HepG2 (cell line): Measurements from ENCODE around the gene ANKRD12. TPM values are rescaled to one million over a fixed set of nuclear protein-coding genes. Genes with fewer than 3 reads are reported as not detected.
A peak's percentile ranks its signal among the peaks of the same experiment; 100 is the strongest.

ENCODE experiments used
- ARID4A ChIP-seq: sonication (generic); formaldehyde crosslinking; IDR thresholded peaks from 2 replicates; pipeline ENCODE4 v1.5.0; 2020; ENCODE audit warnings: mild to moderate bottlenecking, missing genetic modification reagents, borderline replicate concordance
- FOXP1 ChIP-seq, 2 experiments: fragments of 450-650 bp in 1 of 2; IDR thresholded peaks; 2 replicates each; pipeline ENCODE4 v1.6.1; 2017 to 2018; ENCODE audit warnings: antibody characterized with exemption in 1 of 2
- JARID2 ChIP-seq: sonication (generic); formaldehyde crosslinking; IDR thresholded peaks from 2 replicates; pipeline ENCODE4 v1.8.1; 2023; ENCODE audit warnings: missing genetic modification reagents, inconsistent platforms; ENCODE audit not compliant: insufficient replicate concordance
- JUND ChIP-seq: sonication (generic); formaldehyde crosslinking; IDR thresholded peaks from 2 replicates; pipeline ENCODE4 v1.8.0; 2022; ENCODE audit warnings: mild to moderate bottlenecking, missing genetic modification reagents
- MAFG ChIP-seq: sonication (generic); formaldehyde crosslinking; IDR thresholded peaks from 2 replicates; pipeline ENCODE4 v1.5.1; 2020; ENCODE audit warnings: mild to moderate bottlenecking, missing genetic modification reagents
- MLLT10 ChIP-seq: sonication (generic); formaldehyde crosslinking; IDR thresholded peaks from 2 replicates; pipeline ENCODE4 v1.4.0; 2020; ENCODE audit warnings: missing genetic modification reagents
- RAD21 ChIP-seq: fragments of 450-650 bp; formaldehyde crosslinking; IDR thresholded peaks from 2 replicates; pipeline ENCODE4 v1.5.0; 2020; ENCODE audit warnings: mild to moderate bottlenecking
- TEF ChIP-seq: sonication (generic); formaldehyde crosslinking; IDR thresholded peaks from 2 replicates; pipeline ENCODE4 v1.5.0; 2020; ENCODE audit warnings: missing genetic modification reagents
- TP53 ChIP-seq: sonication (generic); formaldehyde crosslinking; conservative IDR thresholded peaks from 2 replicates; pipeline ENCODE4 v1.4.0; 2020; ENCODE audit warnings: missing genetic modification reagents
- ZFP36L2 ChIP-seq: sonication (generic); formaldehyde crosslinking; IDR thresholded peaks from 2 replicates; pipeline ENCODE4 v1.4.0; 2020; ENCODE audit warnings: missing genetic modification reagents
- ZNF142 ChIP-seq: sonication (generic); formaldehyde crosslinking; IDR thresholded peaks from 2 replicates; pipeline ENCODE4 v1.4.0; 2020; ENCODE audit warnings: missing genetic modification reagents
- ZNF232 ChIP-seq: sonication (generic); formaldehyde crosslinking; IDR thresholded peaks from 2 replicates; pipeline ENCODE4 v1.4.0; 2020; ENCODE audit warnings: missing genetic modification reagents, borderline replicate concordance
- ZNF703 ChIP-seq: sonication (generic); formaldehyde crosslinking; IDR thresholded peaks from 2 replicates; pipeline ENCODE4 v1.5.1; 2020; ENCODE audit warnings: missing genetic modification reagents, mild to moderate bottlenecking, moderate library complexity, borderline replicate concordance
- ZNF770 ChIP-seq: sonication (generic); formaldehyde crosslinking; IDR thresholded peaks from 2 replicates; pipeline ENCODE4 v1.5.0; 2020; ENCODE audit warnings: mild to moderate bottlenecking, missing genetic modification reagents
- polyA plus RNA-seq, 8 experiments: library from polyadenylated mRNA; depleted of rRNA in 3 of 8; stranded (reverse) in 7 of 8; unstranded in 1 of 8; fragments of >200 nt; fragmentation: Illumina TruSeq in 4 of 8; extraction: Trizol in 4 of 8; gene quantifications; 2 replicates each; pipeline versions ENCODE4 v1.2.1 to v1.2.3, GENCODE V29; 2011 to 2016; ENCODE audit warnings: low read depth in 4 of 8, missing spikeins in 1 of 8, mixed read lengths in 1 of 8; ENCODE audit not compliant: insufficient read depth in 1 of 8
- total RNA-seq, 5 experiments: library from RNA; depleted of rRNA; stranded (reverse); fragments of >200 nt; fragmentation: Illumina TruSeq; extraction: Trizol; gene quantifications; 2 replicates each; pipeline ENCODE4 v1.2.3, GENCODE V29; 2016; ENCODE audit warnings: low read depth in 1 of 5

Gene ANKRD12
- total and polyA plus RNA-seq, 2 of the 13 experiments (the other 11 are each of a cell fraction or from before 2014, with no cell fraction given) = 6.0 to 23.2 TPM

- peak; percentile 99 for TF ChIP-seq TEF (CRISPR knock-in tag)
- no peak; the same call in 1 of the 2 replicates for TF ChIP-seq ZNF232 (CRISPR knock-in tag)
- TF ChIP-seq ZNF142 (CRISPR knock-in tag) = no peak
- TF ChIP-seq RAD21 (CRISPR knock-in tag) = no peak
- no peak for TF ChIP-seq JARID2
- 0 out of 2 replicates have a peak, but pooled peaks have one; percentile 20 for TF ChIP-seq TP53
- TF ChIP-seq MLLT10 (CRISPR knock-in tag) = no peak
- TF ChIP-seq FOXP1 (IDR thresholded peaks at IDR 0.05) = no peak
- TF ChIP-seq FOXP1 (CRISPR knock-in tag; IDR thresholded peaks at IDR 0.05) = peak; percentile 79
- TF ChIP-seq ZNF770 (CRISPR knock-in tag) = peak; percentile 86
- 0 out of 2 replicates have a peak, but pooled peaks have one; percentile 39 for TF ChIP-seq JUND
- 0 out of 2 replicates have a peak, but pooled peaks have one; percentile 45 for TF ChIP-seq ZFP36L2 (CRISPR knock-in tag)
- peak; percentile 27; the same call in 1 of the 2 replicates for TF ChIP-seq ARID4A (CRISPR knock-in tag)
- TF ChIP-seq MAFG = no peak
- TF ChIP-seq ZNF703 (CRISPR knock-in tag) = no peak
Observed at GRCh38 chr18:9215221-9215933, 78.8 kb downstream of the ANKRD12 start (continued).
